Globus pallidus (tissue), 1 donor: ENCODE data around the gene PTH1R.
A peak's percentile ranks its signal among the peaks of the same experiment; 100 is the strongest.

Experiments used
- DNase-seq: peaks from one replicate; pipeline ENCODE4 v3.0.0-alpha.2; 2015; ENCODE audit warnings: low spot score

The PTH1R gene

GRCh38 chr3:46883054-46883829, 5.7 kb downstream of the PTH1R start:
- DNase-seq = no peak

DNA sequence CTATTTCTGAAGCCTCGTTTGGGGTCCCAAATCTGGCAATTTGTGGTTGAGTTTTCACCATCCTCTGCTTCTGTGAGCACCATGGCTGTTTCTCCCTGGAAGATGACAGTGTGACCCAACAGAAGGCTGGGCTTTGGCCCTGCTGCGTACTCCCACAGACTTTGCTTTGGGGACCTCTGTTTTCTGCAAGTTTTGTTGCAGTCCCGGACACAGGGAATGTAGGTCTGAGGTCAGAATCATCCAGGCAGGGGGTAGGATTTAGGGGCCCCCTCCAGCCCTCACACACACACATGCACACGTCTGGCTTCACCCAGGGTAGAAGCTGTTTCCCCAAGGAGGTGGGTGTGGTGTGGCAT, 6.3 kb downstream of the PTH1R start:
- DNase-seq = no peak

GRCh38 chr3:46884427-46884826, 6.9 kb downstream of the PTH1R start:
- DNase-seq = no peak

GRCh38 chr3:46884929-46885328, 7.4 kb downstream of the PTH1R start:
- no peak for DNase-seq

GRCh38 chr3:46885612-46886011, 8.1 kb downstream of the PTH1R start:
- DNase-seq = no peak

DNA sequence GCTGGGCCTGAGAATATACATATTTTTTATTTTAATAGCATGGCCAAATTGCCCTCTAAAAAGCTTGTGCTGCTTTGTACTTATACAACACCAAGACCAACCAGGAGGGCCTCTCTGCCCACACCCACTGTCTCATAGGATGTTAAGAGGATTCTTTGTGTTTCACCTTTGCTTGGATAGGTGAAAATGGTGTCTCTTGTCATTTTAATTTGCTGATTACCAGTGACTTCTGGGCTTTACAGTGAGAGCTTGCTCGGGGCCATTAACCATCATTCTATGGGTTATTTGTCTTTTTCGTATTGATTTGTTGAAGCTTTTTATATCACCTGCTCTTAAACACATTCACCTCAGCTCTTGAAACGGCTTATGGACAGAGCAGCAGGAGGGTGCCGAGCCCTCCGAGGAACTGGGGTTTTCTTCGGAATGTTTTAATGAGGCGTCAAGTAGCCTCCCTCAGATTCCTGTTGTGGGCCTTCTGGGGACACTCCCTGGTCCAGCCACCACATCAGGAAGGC, 10.5 kb downstream of the PTH1R start:
- no peak for DNase-seq

DNA sequence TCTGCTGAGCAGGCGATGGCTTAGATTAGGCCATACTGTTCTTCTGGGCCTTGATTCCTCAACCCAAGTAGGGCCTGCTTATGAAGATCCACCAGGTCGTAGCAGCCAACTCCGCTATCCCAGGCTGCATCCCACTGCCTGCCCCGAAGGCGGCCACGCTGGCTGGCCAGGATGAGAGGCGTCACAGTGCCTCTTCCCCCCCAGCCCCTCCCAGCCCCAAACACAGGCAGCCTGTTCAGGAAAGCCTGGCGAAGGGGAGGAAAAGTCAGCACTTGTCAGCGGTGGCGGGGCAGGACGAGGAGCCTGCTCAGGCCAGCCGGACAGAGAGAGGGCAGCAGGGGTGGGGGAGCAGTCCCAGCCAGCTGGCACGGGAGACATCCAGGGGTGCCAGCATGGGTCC, 11.2 kb downstream of the PTH1R start:
- no peak for DNase-seq

GRCh38 chr3:46889381-46890110, 12.0 kb downstream of the PTH1R start:
- DNase-seq = no peak

DNA sequence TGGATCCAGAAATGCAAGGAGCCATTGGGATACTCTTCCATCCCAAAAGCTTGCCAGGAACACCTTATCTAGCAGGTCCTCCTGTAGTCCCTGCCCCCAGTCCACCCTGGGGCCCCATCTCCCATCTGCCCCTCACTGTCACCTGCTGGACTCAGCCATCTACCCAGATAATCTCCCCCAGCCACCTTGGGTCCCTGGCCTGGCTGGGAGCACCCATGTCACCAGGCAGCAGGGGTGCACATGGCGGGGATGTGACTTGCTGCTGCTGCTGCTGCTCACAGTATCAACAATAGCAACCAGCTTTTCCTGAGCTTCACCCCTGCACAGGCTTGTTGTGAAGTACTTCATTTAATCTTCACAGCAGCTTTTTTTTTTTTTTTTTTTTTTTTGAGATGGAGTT, 12.6 kb downstream of the PTH1R start:
- no peak for DNase-seq

GRCh38 chr3:46891132-46891531, 13.6 kb downstream of the PTH1R start:
- DNase-seq = no peak

GRCh38 chr3:46892285-46893145, 15.0 kb downstream of the PTH1R start:
- DNase-seq = peak; percentile 62

GRCh38 chr3:46893146-46893748, 15.7 kb downstream of the PTH1R start:
- DNase-seq = no peak

DNA sequence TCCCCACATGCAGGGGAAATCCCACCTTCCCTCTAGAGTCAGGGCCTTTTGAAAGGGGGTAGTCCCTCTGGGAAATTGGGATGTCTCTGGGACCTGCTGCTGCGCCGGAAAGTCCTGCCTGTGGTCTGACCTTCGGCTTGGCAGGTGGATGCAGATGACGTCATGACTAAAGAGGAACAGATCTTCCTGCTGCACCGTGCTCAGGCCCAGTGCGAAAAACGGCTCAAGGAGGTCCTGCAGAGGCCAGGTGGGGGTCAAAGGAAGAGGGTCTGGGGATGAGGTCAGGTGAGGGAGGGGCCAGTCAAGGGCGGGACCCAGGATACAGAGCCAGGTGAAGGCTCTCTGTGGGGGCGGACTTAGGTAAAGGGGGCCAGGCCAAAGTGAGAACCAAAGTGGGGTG, 16.2 kb downstream of the PTH1R start:
- no peak for DNase-seq

GRCh38 chr3:46894256-46894655, 16.7 kb downstream of the PTH1R start:
- no peak for DNase-seq

DNA sequence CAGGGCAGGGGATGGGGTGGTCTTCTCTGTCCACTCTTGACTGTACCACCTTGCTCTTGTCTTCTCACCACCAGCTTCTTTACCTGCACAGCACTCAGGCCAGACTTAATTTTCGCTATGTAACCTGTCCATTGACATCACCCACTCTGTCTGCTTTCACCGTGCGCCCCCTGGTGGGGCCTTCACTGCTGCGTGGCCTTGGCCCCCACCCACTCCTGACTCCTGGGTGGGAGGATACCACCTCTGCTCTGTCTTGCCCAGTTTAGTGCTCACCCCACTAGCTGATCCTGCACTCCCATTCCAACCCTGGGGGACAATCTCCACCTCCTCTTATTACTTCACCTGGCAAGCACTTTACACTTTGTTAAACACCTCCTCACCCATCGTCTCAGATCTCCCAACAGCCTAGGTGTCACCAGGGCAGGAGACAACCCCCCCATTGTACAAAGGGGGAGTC, 17.7 kb downstream of the PTH1R start:
- DNase-seq = no peak

- no peak for DNase-seq
Measured at GRCh38 chr3:46895761-46896160, 18.2 kb downstream of the PTH1R start.

- DNase-seq = no peak
Measured at GRCh38 chr3:46896386-46896785, 18.9 kb downstream of the PTH1R start.

DNA sequence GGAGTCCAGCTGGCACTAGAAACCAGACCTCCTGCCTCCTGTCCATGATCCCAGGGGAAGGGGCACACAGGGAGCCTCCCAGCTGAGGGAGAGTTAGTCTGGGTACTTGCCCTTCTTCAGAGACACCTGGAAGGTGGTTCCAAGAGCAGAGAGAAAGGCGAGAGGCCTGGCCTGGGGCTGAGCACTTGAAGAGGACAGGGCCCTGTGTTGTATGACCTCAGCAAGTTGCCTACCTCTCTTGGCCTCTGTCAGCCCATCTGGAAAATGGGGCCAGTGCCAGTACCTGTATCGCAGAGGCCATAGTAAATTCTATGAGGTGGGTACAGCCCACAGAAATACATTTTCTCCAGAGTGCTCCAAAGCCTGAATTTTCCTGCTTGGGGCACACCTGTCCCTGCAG, 19.5 kb downstream of the PTH1R start:
- no peak for DNase-seq

GRCh38 chr3:46897829-46898320, 20.4 kb downstream of the PTH1R start:
- DNase-seq = no peak

DNA sequence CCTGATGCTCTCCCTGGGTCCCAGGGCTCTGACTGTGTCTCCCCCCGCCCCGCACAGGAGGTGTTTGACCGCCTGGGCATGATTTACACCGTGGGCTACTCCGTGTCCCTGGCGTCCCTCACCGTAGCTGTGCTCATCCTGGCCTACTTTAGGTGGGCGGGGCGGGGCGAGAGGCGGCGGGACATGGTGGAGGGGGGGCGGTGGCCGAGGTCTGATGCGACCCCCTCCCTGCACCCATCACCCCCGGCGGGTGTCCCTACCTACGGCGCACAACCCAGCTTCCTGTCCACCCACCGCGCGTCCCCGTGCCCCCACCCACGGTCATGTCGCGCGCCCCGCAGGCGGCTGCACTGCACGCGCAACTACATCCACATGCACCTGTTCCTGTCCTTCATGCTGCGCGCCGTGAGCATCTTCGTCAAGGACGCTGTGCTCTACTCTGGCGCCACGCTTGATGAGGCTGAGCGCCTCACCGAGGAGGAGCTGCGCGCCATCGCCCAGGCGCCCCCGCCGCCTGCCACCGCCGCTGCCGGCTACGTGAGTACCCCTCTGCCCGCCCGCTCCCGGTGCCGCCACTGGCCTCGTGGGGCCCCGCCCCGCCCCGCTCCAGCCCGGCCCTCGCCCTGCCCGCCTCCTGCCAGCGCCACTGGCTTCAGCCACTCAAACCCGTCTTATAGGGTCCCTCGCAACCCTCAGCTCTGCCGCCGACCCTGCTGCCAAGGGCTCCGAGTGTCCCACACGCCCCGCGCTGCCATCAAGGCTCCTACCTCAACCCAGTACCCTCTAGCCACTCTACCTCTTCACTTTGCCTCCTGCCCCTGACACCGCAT, 21.0 kb downstream of the PTH1R start:
- DNase-seq = no peak
